ENCODE data around the gene VWF. TPM values are rescaled to one million over a fixed set of nuclear protein-coding genes. Genes with fewer than 3 reads are reported as not detected.
A peak's percentile ranks its signal among the peaks of the same experiment; 100 is the strongest.

VWF gene
- total and polyA plus RNA-seq, 2 donors (not counting 3 experiments of a cell fraction or from before 2014, with no cell fraction given): 1,041 to 2,328 TPM

DNA sequence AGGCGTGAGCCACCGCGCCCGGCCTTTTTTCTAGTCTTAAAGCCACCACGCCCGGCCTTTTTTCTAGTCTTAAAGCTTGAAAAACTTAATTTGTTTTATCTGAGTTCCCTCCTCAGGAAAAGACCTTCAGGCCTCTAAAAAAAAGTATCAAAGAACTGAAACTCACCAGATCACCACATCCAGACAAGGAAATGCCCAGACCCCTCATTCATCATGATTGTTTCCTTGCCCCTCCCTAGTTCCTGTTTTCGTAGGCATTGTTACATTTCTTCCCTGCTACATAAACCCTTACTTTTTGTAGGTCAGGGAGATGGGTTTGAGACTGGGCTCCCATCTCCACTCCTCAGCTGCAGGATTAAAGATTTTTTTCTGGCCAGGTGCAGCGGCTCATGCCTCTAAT, 21.1 kb upstream of the VWF start:
- Histone ChIP-seq H3K36me3 (ENCODE audit: control insufficient read depth in 2 of 2, extremely low read depth in 1 of 2, insufficient read depth in 2 of 2, low read length in 2 of 2) (no peaks in the 10 kb centered on the region), H4K20me1 (replicated peaks; ENCODE audit: control insufficient read depth, extremely low read depth, insufficient read depth, low read length) (no peaks in the 10 kb centered on the region), H3K9me3 (replicated peaks; ENCODE audit: control insufficient read depth, insufficient read depth, low read length) (no peaks in the 10 kb centered on the region), H3K79me2 (ENCODE audit: control insufficient read depth, insufficient read depth, low read length) (no peaks in the 10 kb centered on the region), H3K27me3 (ENCODE audit: control insufficient read depth in 2 of 2, insufficient read depth in 2 of 2, low read length in 2 of 2) (no peaks in the 10 kb centered on the region), H3K4me1 (ENCODE audit: control insufficient read depth, extremely low read depth, insufficient read depth, low read length) (peaks cover 32% of the 10 kb centered on the region), H3K9me1 (replicated peaks; ENCODE audit: control insufficient read depth, extremely low read depth, insufficient read depth, low read length) (no peaks in the 10 kb centered on the region), H3K4me3 (replicated peaks in 1 of 3; ENCODE audit: insufficient read depth in 1 of 3, low read depth in 1 of 3, low read length in 3 of 3) (no peak overlapping the region), H3K4me2 (ENCODE audit: insufficient read depth, low read length) (peak overlapping the region; percentile 34), H3K9ac (replicated peaks; ENCODE audit: extremely low read depth, insufficient read depth, low read length) (peak overlapping the region; percentile 70), H3K27ac (ENCODE audit: insufficient read depth, low read depth, low read length) (peak overlapping the region; percentile 82), H2AFZ (ENCODE audit: low read depth, low read length) (no peak overlapping the region)
- TF ChIP-seq GATA2 (IDR thresholded peaks at IDR 0.05; ENCODE audit: insufficient read depth, insufficient read length, low read depth, low read length) (peak; percentile 50), POLR2AphosphoS5 (IDR thresholded peaks at IDR 0.05; ENCODE audit: insufficient read depth, low read depth, low read length) (peak; percentile 86), FOS (IDR thresholded peaks at IDR 0.05; ENCODE audit: borderline replicate concordance, insufficient read depth, low read length) (peak; percentile 78), EZH2 (IDR thresholded peaks at IDR 0.05; ENCODE audit: borderline replicate concordance, low read depth, low read length, severe bottlenecking) (no peak), JUN (IDR thresholded peaks at IDR 0.05; ENCODE audit: borderline replicate concordance, insufficient read depth, insufficient read length, low read depth) (peak; percentile 50), MAX (IDR thresholded peaks at IDR 0.05; ENCODE audit: insufficient read depth, insufficient read length) (no peak)
- dilution Hi-C loops (cut with MboI; ENCODE audit: extremely low pct_ligation_motif_present, low sequenced_read_pairs) (no loop called here), intact Hi-C loops (cut with micrococcal nuclease) (loop anchor here (1.0 to 2.0 kb wide), 6 partner anchors 13 to 53 kb away; partner anchors contain the start of gene VWF)
- peak; percentile 96 for FAIRE-seq
- ChIA-PET CTCF (interaction anchor here (0.7 to 1.9 kb wide), 10 partner anchors 10 to 73 kb away, joined by 3 to 11 read pairs (median 4); partner anchors contain the start of gene VWF), POLR2A (interaction anchor here (0.6 to 2.1 kb wide), 7 partner anchors 21 to 55 kb away, joined by 3 to 9 read pairs (median 5); partner anchors contain the start of genes CD9 and VWF)
- BruUV-seq (replicated peaks): no TSS peak
- peak; percentile 90 for DNase-seq (ENCODE audit: low read depth, low spot score)

DNA sequence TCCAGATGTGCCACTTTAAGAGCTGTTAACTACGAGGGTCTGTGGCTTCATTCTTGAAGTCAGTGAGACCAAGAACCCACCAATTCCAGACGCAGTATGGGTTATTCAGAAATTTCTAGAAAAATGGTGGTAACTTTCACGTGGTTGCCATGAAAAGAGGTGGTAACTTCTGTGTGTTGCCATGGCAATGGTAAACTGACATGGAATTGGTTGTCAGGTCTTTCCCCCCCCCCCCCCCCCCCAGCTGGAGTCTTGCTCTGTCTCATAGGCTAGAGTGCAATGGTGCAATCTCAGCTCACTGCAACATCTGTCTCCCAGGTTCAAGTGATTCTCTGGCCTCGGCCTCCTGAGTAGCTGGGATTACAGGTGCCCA, 18.8 kb upstream of the VWF start:
- FAIRE-seq (no peak), DNase-seq (ENCODE audit: low read depth, low spot score) (no peak)
- H3K9me1 ChIP-seq (replicated peaks; ENCODE audit: control insufficient read depth, extremely low read depth, insufficient read depth, low read length): no peaks in the 10 kb centered on the region
- no peak overlapping the region for H3K27ac ChIP-seq (ENCODE audit: insufficient read depth, low read depth, low read length)
- H3K4me3 ChIP-seq (replicated peaks in 1 of 3; ENCODE audit: insufficient read depth in 1 of 3, low read depth in 1 of 3, low read length in 3 of 3): no peak overlapping the region
- TSS peak; percentile 67 for BruUV-seq (replicated peaks)
- TF ChIP-seq JUN (IDR thresholded peaks at IDR 0.05; ENCODE audit: borderline replicate concordance, insufficient read depth, insufficient read length, low read depth): no peak
- TF ChIP-seq MYC (IDR thresholded peaks at IDR 0.05; ENCODE audit: low read depth, low read length): no peak
- TF ChIP-seq EZH2 (IDR thresholded peaks at IDR 0.05; ENCODE audit: borderline replicate concordance, low read depth, low read length, severe bottlenecking): no peak
- TF ChIP-seq MAX (IDR thresholded peaks at IDR 0.05; ENCODE audit: insufficient read depth, insufficient read length): no peak
- no peak for TF ChIP-seq POLR2A (IDR thresholded peaks at IDR 0.05; ENCODE audit: low read depth, low read length)
- TF ChIP-seq GATA2 (IDR thresholded peaks at IDR 0.05; ENCODE audit: insufficient read depth, insufficient read length, low read depth, low read length): no peak
- no peak for TF ChIP-seq POLR2AphosphoS5 (IDR thresholded peaks at IDR 0.05; ENCODE audit: insufficient read depth, low read depth, low read length)
- no peak for TF ChIP-seq FOS (IDR thresholded peaks at IDR 0.05; ENCODE audit: borderline replicate concordance, insufficient read depth, low read length)
- CTCF ChIA-PET: no interaction called here
- no peak overlapping the region for H2AFZ ChIP-seq (ENCODE audit: low read depth, low read length)
- H3K79me2 ChIP-seq (ENCODE audit: control insufficient read depth, insufficient read depth, low read length): no peaks in the 10 kb centered on the region
- POLR2A ChIA-PET: no interaction called here
- H3K36me3 ChIP-seq (ENCODE audit: control insufficient read depth in 2 of 2, extremely low read depth in 1 of 2, insufficient read depth in 2 of 2, low read length in 2 of 2): no peaks in the 10 kb centered on the region
- H3K27me3 ChIP-seq (ENCODE audit: control insufficient read depth in 2 of 2, insufficient read depth in 2 of 2, low read length in 2 of 2): no peaks in the 10 kb centered on the region
- H3K9me3 ChIP-seq (replicated peaks; ENCODE audit: control insufficient read depth, insufficient read depth, low read length): no peaks in the 10 kb centered on the region
- intact Hi-C loops (cut with micrococcal nuclease) (no loop called here), dilution Hi-C loops (cut with MboI; ENCODE audit: extremely low pct_ligation_motif_present, low sequenced_read_pairs) (no loop called here)
- no peak overlapping the region for H3K9ac ChIP-seq (replicated peaks; ENCODE audit: extremely low read depth, insufficient read depth, low read length)
- no peak overlapping the region for H3K4me2 ChIP-seq (ENCODE audit: insufficient read depth, low read length)
- peaks cover 49% of the 10 kb centered on the region for H3K4me1 ChIP-seq (ENCODE audit: control insufficient read depth, extremely low read depth, insufficient read depth, low read length)
- no peaks in the 10 kb centered on the region for H4K20me1 ChIP-seq (replicated peaks; ENCODE audit: control insufficient read depth, extremely low read depth, insufficient read depth, low read length)

Measured in endothelial cell of umbilical vein (primary cell).